Prostate gland (tissue), 2 donors: Measurements from ENCODE around the gene POLR2J2.
"Not testable (repeated sequence)": the region's sequence is repeated elsewhere in the genome, so short reads cannot be mapped to it uniquely, and the experiment has no call there.

Source experiments
- CTCF ChIP-seq, 4 experiments: fragments of 200-600 bp in 2 of 4; fragments of 450-650 bp in 2 of 4; sonication (generic) in 2 of 4; IDR thresholded peaks; 1 replicate in 3 of 4; 2 replicates in 1 of 4; pipeline ENCODE4 v1.5.1; 2016 to 2019; ENCODE audit warnings: antibody characterized with exemption in 4 of 4, mild to moderate bottlenecking in 2 of 4, moderate library complexity in 2 of 4
- POLR2A ChIP-seq: fragments of 450-650 bp; IDR thresholded peaks from one replicate; pipeline ENCODE4 v1.6.1; 2016; ENCODE audit warnings: antibody characterized with exemption, mild to moderate bottlenecking

DNA sequence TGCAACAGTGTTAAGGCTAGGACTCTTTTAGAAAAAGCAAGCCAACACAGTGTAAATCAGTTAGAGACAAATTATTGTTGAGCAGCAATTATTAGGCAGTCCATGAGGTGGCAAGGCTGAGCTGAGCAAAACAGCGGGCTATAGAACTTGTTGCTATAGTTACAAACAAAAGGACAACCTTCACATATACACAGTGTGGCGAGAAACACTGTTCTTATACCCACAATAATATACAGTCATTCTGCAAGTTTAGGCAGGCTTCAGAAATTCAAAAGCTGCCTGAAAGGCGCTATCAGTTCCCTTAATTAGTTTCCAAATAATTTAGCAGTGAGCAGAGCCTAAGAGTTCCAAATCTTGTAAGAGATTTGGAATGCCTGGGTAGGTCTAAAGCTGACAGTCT is 44.3 kb upstream of the POLR2J2 start:
- not testable (repeated sequence) for TF ChIP-seq CTCF (IDR thresholded peaks at IDR 0.05); POLR2A
